ENCODE results near the gene GEMIN7. TPM values are rescaled to one million over a fixed set of nuclear protein-coding genes. Genes with fewer than 3 reads are reported as not detected.

GEMIN7 gene
- total and polyA plus RNA-seq, 2 of the 13 experiments (the other 11 are each of a cell fraction or from before 2014, with no cell fraction given) = 24.1 to 30.6 TPM

DNA sequence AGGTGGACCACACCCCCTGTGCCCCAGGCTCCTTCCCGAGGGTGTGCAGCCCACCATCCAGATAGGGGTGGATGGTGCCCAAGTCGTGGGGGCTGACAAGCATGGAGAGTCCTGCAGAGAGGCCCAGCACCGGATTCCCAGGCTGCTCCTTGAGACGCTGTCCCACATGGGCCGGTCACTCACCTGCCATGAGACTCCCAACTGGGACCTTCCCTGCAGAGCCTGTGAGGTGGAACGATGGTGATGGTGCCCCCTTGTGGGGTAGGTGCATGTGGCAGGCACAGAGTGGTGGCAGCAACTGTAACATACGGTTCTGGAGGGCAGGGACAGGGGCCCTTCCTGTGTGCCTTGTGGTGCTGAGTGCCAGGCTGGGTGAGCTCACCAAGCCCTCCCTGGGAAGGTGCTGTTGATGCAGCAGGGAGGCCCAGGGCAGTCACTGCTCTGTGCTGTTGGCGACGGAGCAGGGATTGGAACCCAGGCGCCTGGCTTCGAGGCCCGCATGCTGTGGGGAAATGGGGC, 47.0 kb downstream of the GEMIN7 start (continued):
- TF ChIP-seq, protein P1, sequence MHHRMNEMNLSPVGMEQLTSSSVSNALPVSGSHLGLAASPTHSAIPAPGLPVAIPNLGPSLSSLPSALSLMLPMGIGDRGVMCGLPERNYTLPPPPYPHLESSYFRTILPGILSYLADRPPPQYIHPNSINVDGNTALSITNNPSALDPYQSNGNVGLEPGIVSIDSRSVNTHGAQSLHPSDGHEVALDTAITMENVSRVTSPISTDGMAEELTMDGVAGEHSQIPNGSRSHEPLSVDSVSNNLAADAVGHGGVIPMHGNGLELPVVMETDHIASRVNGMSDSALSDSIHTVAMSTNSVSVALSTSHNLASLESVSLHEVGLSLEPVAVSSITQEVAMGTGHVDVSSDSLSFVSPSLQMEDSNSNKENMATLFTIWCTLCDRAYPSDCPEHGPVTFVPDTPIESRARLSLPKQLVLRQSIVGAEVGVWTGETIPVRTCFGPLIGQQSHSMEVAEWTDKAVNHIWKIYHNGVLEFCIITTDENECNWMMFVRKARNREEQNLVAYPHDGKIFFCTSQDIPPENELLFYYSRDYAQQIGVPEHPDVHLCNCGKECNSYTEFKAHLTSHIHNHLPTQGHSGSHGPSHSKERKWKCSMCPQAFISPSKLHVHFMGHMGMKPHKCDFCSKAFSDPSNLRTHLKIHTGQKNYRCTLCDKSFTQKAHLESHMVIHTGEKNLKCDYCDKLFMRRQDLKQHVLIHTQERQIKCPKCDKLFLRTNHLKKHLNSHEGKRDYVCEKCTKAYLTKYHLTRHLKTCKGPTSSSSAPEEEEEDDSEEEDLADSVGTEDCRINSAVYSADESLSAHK (CRISPR knock-in tag; IDR thresholded peaks at IDR 0.05; ENCODE audit: borderline replicate concordance) = no peak
- no peak for TF ChIP-seq ZNF44 (CRISPR knock-in tag; IDR thresholded peaks at IDR 0.05)
- TF ChIP-seq ZFP91 (CRISPR knock-in tag; IDR thresholded peaks at IDR 0.05; ENCODE audit: borderline replicate concordance) = peak; percentile 36; the same call in 1 of the 2 replicates
- TF ChIP-seq, protein P2, sequence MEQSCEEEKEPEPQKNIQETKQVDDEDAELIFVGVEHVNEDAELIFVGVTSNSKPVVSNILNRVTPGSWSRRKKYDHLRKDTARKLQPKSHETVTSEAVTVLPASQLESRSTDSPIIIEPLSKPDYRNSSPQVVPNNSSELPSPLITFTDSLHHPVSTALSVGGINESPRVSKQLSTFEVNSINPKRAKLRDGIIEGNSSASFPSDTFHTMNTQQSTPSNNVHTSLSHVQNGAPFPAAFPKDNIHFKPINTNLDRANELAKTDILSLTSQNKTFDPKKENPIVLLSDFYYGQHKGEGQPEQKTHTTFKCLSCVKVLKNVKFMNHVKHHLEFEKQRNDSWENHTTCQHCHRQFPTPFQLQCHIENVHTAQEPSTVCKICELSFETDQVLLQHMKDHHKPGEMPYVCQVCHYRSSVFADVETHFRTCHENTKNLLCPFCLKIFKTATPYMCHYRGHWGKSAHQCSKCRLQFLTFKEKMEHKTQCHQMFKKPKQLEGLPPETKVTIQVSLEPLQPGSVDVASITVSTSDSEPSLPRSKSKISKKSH (CRISPR knock-in tag; IDR thresholded peaks at IDR 0.05; ENCODE audit: borderline replicate concordance) = no peak
- TF ChIP-seq ZFP36 (IDR thresholded peaks at IDR 0.05; ENCODE audit: borderline replicate concordance, low read depth, low read length, partially characterized antibody) = no peak
- no peak for TF ChIP-seq MAFK (conservative IDR thresholded peaks at IDR 0.05 in 1 of 2, IDR thresholded peaks at IDR 0.05 in 1 of 2; ENCODE audit: low read length in 2 of 2)
- peak; percentile 55; the same call in 1 of the 2 replicates for TF ChIP-seq GATAD2A (CRISPR knock-in tag; IDR thresholded peaks at IDR 0.05)
- no peak for TF ChIP-seq DNMT1 (CRISPR knock-in tag; IDR thresholded peaks at IDR 0.05)
- TF ChIP-seq ZNF543 (CRISPR knock-in tag; IDR thresholded peaks at IDR 0.05) = no peak
- no peak for TF ChIP-seq CCAR2 (optimal IDR thresholded peaks at IDR 0.05; ENCODE audit: low read depth, low read length)
- TF ChIP-seq, protein P3, sequence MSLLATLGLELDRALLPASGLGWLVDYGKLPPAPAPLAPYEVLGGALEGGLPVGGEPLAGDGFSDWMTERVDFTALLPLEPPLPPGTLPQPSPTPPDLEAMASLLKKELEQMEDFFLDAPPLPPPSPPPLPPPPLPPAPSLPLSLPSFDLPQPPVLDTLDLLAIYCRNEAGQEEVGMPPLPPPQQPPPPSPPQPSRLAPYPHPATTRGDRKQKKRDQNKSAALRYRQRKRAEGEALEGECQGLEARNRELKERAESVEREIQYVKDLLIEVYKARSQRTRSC (CRISPR knock-in tag; IDR thresholded peaks at IDR 0.05; ENCODE audit: low read depth) = no peak
- TF ChIP-seq ZNF274 (CRISPR knock-in tag; IDR thresholded peaks at IDR 0.05) = 0 out of 2 replicates have a peak, but pooled peaks have one; percentile 21
- peak; percentile 62; the same call in 1 of the 2 replicates for TF ChIP-seq SAP130 (CRISPR knock-in tag; IDR thresholded peaks at IDR 0.05; ENCODE audit: low read depth)
- peak; percentile 38; the same call in 1 of the 2 replicates for TF ChIP-seq UBTF (CRISPR knock-in tag; IDR thresholded peaks at IDR 0.05)
- TF ChIP-seq MXD1 (CRISPR knock-in tag; IDR thresholded peaks at IDR 0.05) = no peak
- TF ChIP-seq FOXP1 (IDR thresholded peaks at IDR 0.05) = no peak
- TF ChIP-seq FOXP1 (CRISPR knock-in tag; IDR thresholded peaks at IDR 0.05) = no peak
- no peak for TF ChIP-seq ZNF652 (CRISPR knock-in tag; IDR thresholded peaks at IDR 0.05; ENCODE audit: borderline replicate concordance, low read depth)
- no peak for TF ChIP-seq NKX3-1 (CRISPR knock-in tag; IDR thresholded peaks at IDR 0.05)
